Lung (tissue), 12 donors: ENCODE results near the gene DUSP6. TPM values are rescaled to one million over a fixed set of nuclear protein-coding genes. Genes with fewer than 3 reads are reported as not detected.

ENCODE experiments used
- ATAC-seq: fragments of 200-7000 bp; cut with Tn5 transposase; one replicate; pipeline ENCODE4 v1.9.1; 2020; ENCODE audit warnings: moderate number of reproducible peaks; ENCODE audit not compliant: insufficient read depth, low FRiP score
- DNase-seq, 3 donors: peaks; one replicate each; pipeline ENCODE4 v3.0.0-alpha.2; 2013 to 2017
- H3K27ac ChIP-seq, 2 donors: one replicate each; pipeline ENCODE4 v1.5.1; 2013; ENCODE audit warnings: mild to moderate bottlenecking in 2 of 2, moderate library complexity in 2 of 2, control low read depth in 1 of 2, inconsistent platforms in 1 of 2, low read depth in 1 of 2, low read length in 1 of 2
- H3K27me3 ChIP-seq, 3 donors: one replicate each; pipeline ENCODE4 v1.5.1; 2013; ENCODE audit warnings: low read length in 2 of 3; ENCODE audit not compliant: control insufficient read depth in 3 of 3, insufficient read depth in 3 of 3
- H3K36me3 ChIP-seq, 4 donors: one replicate each; pipeline ENCODE4 v1.5.1; 2013; ENCODE audit warnings: low read length in 4 of 4, mild to moderate bottlenecking in 1 of 4, moderate library complexity in 1 of 4; ENCODE audit not compliant: control insufficient read depth in 4 of 4, insufficient read depth in 4 of 4
- H3K4me1 ChIP-seq, 5 donors: one replicate each; pipeline ENCODE4 v1.5.1; 2013; ENCODE audit warnings: low read length in 5 of 5, mild to moderate bottlenecking in 2 of 5, moderate library complexity in 1 of 5; ENCODE audit not compliant: control insufficient read depth in 5 of 5, insufficient read depth in 5 of 5
- H3K4me3 ChIP-seq: one replicate; pipeline ENCODE4 v1.5.1; 2013; ENCODE audit warnings: mild to moderate bottlenecking, control low read depth, moderate library complexity
- H3K9ac ChIP-seq, 2 donors: one replicate each; pipeline ENCODE4 v1.5.1; 2013; ENCODE audit warnings: low read length in 2 of 2, control low read depth in 1 of 2; ENCODE audit not compliant: insufficient read depth in 1 of 2
- H3K9me3 ChIP-seq, 4 donors: one replicate each; pipeline ENCODE4 v1.5.1; 2013; ENCODE audit warnings: low read length in 3 of 4, mild to moderate bottlenecking in 1 of 4, moderate library complexity in 1 of 4; ENCODE audit not compliant: control insufficient read depth in 4 of 4, insufficient read depth in 3 of 4
- WGBS, 2 donors: extraction: QIAGEN DNeasy Blood & Tissue Kit; methylation state at CpG; one replicate each; pipeline ENCODE4 v1.1.7; 2013; 5-methylcytosine and 5-hydroxymethylcytosine counted together
- polyA plus RNA-seq, 2 donors: library from polyadenylated mRNA; stranded (reverse); fragments of 200-250 nt; gene quantifications; one replicate each; pipeline ENCODE4 v1.2.1, GENCODE V29; 2013
- total RNA-seq, 2 donors: library from RNA; depleted of rRNA in 1 of 2; stranded (reverse); fragments of >200 nt in 1 of 2; gene quantifications; one replicate each; pipeline ENCODE4 v1.2.1, GENCODE V29; 2014 to 2021
- TF ChIP-seq, protein P1 (sequence below): IDR thresholded peaks from 2 replicates; pipeline ENCODE4 v1.5.1; 2012; ENCODE audit warnings: mild to moderate bottlenecking; ENCODE audit errors: control extremely low read depth, extremely low read depth
- donor health status: control.
- donor health status: control.
- donor health status: Bipolar disorder and iron deficiency.
- donor health status: healthy.
- donor health status: DM: yes; HTN: yes; CAD: no.

Gene DUSP6
- total and polyA plus RNA-seq, 4 donors = 37.8 to 187 (median 155) TPM

DNA sequence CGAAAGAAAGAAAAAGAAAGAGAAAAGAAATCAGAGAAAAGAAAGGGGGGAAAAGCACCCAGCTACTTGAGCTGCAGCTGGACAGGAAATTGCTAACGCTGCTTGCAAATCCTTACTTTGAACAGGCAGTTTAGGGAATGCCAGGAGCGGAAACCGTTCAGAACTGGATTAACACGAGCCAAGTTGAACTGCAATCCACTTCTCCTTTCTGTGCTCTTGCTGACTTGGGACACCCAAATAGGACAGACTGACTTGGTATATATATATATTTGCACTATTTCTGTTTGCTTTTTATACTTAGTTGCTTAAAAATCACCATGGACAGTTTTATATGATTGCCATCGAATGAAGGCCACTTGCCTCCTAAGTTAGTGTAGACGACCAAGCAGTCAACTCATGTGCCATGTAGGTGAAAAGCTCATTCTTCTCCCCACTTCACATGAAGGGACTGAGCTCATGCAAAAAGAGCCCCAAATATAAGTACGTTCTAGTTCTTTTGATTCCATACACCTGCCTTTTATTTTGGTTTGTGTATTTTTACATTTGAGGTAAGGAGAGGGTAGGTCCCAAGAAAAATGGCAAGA, 5.5 kb downstream of the DUSP6 start:
- H3K36me3 ChIP-seq = peaks cover 0 to 40% (median 15%) of the 10 kb centered on the region in 4 donors
- H3K4me3 ChIP-seq = no peak overlapping the region
- no peaks in the 10 kb centered on the region for H3K9me3 ChIP-seq
- ATAC-seq (no peak), DNase-seq (peak; percentile 72 to 94 (median 88))
- no peaks in the 10 kb centered on the region for H3K27me3 ChIP-seq
- TF ChIP-seq, protein P1, sequence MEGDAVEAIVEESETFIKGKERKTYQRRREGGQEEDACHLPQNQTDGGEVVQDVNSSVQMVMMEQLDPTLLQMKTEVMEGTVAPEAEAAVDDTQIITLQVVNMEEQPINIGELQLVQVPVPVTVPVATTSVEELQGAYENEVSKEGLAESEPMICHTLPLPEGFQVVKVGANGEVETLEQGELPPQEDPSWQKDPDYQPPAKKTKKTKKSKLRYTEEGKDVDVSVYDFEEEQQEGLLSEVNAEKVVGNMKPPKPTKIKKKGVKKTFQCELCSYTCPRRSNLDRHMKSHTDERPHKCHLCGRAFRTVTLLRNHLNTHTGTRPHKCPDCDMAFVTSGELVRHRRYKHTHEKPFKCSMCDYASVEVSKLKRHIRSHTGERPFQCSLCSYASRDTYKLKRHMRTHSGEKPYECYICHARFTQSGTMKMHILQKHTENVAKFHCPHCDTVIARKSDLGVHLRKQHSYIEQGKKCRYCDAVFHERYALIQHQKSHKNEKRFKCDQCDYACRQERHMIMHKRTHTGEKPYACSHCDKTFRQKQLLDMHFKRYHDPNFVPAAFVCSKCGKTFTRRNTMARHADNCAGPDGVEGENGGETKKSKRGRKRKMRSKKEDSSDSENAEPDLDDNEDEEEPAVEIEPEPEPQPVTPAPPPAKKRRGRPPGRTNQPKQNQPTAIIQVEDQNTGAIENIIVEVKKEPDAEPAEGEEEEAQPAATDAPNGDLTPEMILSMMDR = no peak
- WGBS, 2 donors = 3 to 17% methylated on average over 8 of the region's 8 CpGs
- peak overlapping the region in 1 of 2 donors; percentile 45 for H3K9ac ChIP-seq
- H3K4me1 ChIP-seq = peaks cover 0 to 43% (median 17%) of the 10 kb centered on the region in 5 donors
- peak overlapping the region; percentile 69 to 79 for H3K27ac ChIP-seq

DNA sequence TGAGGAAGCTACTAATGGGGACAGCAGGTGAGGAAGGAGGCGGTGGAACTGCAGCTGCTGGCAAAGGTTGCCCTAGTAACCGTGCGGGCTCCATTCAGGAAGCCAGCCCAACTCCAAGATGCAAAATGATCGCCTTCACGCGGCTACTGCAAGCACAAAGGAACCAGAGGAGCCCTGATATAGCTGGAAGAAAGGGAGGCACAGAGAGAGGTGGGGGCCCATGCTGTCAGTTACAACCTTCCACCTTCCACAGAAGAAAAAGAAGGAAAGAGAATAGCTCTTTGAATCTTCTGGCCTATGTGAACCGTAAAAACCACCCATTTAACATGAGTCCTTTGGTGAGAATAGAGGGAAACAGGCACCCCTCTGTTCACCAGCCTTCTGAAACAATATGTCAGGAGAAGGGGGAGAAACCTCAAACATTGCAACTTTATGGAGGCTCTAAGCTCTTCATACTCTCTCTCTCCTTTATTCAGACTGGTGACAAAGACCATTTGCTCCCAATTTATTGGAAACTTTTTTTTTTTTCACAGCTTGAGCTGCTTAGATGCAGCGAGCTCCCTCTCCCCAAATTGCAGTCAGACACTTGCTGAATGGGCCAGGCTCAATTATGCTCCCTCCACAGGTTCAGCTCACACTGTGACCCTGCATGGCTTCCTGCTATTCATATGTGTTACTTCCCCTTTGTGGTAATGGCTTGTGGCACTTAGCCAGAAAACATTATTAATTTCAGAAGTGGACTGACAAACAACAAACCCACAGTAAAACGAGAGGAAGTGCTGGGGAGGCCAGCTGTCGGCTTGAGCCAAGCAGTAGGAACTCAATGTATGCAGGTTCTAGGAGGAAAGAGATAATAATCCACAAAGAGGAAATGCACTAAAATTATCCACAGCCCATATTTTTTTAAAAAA, 6.2 kb downstream of the DUSP6 start:
- DNase-seq (peak; percentile 77 to 94 (median 93)), ATAC-seq (peak; percentile 62)
- no peaks in the 10 kb centered on the region for H3K9me3 ChIP-seq
- H3K4me1 ChIP-seq = peaks cover 0 to 43% (median 17%) of the 10 kb centered on the region in 5 donors
- H3K36me3 ChIP-seq = peaks cover 0 to 35% (median 15%) of the 10 kb centered on the region in 4 donors
- H3K27ac ChIP-seq = peak overlapping the region; percentile 37 to 73
- H3K4me3 ChIP-seq = no peak overlapping the region
- TF ChIP-seq, protein P1 = no peak
- no peaks in the 10 kb centered on the region for H3K27me3 ChIP-seq
- H3K9ac ChIP-seq = peak overlapping the region in 1 of 2 donors; percentile 45
- 12 to 34% methylated on average over 10 of the region's 10 CpGs for WGBS, 2 donors

- WGBS, 2 donors = 69 to 80% methylated on average over 3 of the region's 3 CpGs
- Histone ChIP-seq H3K27ac (peak overlapping the region; percentile 26 to 73), H3K4me1 (peaks cover 0 to 43% (median 17%) of the 10 kb centered on the region in 5 donors)
These were observed 6.9 kb downstream of the DUSP6 start for GRCh38 chr12:89345376-89345775.

More at GRCh38 chr12:89345376-89345775, 6.9 kb downstream of the DUSP6 start:
- Histone ChIP-seq H3K9me3 (no peaks in the 10 kb centered on the region), H3K4me3 (no peak overlapping the region), H3K36me3 (peaks cover 0 to 28% (median 15%) of the 10 kb centered on the region in 4 donors), H3K27me3 (no peaks in the 10 kb centered on the region), H3K9ac (no peak overlapping the region)
- ATAC-seq = no peak
- no peak for DNase-seq
- TF ChIP-seq, protein P1 = no peak
